ENCODE results near the gene XPA.
A peak's percentile ranks its signal among the peaks of the same experiment; 100 is the strongest.

Gene XPA

DNA sequence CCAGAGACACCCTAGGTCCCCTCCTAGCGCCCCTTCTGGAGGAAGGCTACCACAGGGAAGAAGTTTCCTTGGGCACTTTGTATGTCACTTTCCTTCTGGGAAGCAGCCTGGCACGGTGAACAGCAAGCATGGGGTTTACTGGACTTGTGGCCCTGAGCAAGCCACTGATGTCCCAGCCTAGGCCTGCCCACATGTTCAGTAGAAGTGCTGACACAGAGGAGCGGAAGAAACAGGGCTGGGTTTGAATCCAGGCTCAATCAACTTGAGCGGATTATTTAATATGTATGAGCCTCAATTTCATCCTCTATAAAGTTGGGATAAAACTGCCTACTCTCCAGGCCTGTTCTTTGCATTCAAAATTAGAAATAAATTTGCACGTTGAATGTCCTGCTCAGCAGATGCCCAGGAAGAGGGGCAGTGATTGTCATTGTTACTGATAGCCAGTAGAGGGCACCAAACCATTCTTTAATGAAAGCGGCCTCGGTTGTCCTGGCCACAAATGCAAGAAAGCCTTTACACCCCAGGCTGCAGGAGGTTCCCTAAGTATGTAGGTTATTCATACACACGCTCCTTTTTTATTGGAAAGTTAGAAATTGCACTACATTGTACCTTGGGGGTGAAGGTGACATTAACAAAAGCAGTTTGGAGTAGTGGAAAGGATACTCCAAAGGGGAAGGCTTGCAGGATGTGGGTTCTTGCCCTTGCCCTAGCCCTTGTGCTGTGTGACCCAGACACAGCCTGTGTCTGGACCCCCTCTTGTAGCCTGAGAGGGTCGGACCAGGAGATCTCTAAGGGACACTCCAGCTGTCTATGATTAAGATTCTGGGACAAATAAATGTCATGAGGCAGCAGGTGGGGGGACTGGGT, 13.4 kb upstream of the XPA start:
- TF ChIP-seq, protein P1, sequence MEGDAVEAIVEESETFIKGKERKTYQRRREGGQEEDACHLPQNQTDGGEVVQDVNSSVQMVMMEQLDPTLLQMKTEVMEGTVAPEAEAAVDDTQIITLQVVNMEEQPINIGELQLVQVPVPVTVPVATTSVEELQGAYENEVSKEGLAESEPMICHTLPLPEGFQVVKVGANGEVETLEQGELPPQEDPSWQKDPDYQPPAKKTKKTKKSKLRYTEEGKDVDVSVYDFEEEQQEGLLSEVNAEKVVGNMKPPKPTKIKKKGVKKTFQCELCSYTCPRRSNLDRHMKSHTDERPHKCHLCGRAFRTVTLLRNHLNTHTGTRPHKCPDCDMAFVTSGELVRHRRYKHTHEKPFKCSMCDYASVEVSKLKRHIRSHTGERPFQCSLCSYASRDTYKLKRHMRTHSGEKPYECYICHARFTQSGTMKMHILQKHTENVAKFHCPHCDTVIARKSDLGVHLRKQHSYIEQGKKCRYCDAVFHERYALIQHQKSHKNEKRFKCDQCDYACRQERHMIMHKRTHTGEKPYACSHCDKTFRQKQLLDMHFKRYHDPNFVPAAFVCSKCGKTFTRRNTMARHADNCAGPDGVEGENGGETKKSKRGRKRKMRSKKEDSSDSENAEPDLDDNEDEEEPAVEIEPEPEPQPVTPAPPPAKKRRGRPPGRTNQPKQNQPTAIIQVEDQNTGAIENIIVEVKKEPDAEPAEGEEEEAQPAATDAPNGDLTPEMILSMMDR (IDR thresholded peaks at IDR 0.05) = peak; percentile 82

DNA sequence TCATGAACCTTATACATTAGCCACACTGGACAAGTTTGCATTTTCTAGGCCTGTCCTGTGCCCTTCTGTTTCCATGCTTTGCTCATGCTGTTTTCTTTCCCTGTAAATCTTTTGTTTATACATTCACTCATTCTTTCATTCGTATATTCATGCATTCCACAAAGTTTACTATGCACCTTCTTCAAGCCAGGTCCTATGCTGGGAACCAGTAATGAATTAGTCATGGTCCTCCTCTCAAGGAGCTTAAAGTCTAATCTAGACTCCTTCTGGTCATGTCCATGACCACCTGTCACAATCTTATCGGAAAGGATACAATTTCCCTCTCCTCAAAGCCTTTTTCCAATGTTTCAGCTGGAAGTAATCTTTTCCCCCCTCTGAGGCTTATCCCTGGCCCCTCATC, 9.1 kb upstream of the XPA start:
- TF ChIP-seq, protein P1 (IDR thresholded peaks at IDR 0.05) = no peak

DNA sequence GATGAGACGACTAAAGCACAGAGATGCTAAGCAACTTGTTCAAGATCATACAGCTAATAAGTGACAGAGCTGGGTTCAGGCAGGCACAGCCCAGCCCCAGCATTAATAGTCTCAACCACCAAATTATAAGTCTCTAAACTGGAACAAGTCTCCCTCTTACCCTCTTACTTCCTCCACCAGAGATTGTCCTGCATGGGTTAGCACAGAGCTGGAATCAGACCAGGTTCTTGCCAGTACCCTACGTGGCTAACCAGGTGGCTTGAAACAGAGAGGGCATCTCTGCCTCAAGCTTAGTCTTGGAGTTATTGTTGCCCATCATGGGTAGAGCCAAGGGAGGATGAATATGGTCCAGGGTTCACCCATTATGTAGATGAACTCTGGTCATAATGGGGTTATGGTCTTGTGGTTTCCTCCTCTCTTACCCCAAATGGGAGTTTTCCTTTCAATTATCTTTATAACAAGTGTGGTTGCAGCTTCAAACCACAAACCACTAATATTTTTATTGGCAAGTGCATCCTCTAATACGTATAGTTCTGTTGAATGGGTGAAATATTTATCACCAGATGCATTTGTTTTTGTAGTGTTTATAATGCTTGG, 8.3 kb upstream of the XPA start:
- TF ChIP-seq, protein P1 (IDR thresholded peaks at IDR 0.05) = no peak

DNA sequence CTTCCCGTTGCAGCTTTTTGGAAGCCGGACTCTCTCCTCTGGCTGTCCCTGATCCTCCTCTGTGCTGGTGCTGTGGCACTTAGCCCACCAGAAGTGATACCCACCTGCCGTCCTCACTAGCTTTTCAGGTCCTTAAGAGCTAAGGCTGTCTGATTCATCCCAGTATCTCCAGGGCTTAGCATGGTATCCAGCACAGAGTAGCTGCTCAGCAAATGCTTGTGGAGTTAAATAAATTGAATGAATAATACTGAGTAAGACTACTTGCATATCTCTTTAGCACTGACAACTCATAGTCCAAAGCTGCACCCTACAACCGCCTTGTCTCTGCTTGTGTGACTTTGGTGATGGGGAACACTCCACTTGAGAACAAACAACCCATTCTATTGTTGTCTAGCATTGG, 7.7 kb upstream of the XPA start:
- TF ChIP-seq, protein P1 (IDR thresholded peaks at IDR 0.05) = no peak

DNA sequence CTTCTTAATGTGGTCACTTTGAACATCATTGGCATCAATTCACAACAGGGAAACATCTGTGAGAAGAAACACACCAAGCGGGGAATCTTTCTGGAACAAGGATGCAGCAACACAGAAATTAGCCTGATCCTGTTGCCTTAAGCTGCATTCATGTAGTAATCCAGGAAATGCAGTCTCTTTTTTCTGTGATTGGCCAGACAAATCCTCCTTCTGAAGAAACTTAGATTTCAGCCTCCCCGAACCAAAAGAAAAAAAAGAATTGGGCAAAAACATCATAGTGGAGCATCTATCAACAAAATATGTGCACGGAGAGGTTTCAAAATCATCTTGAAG, 7.2 kb upstream of the XPA start:
- TF ChIP-seq, protein P1 (IDR thresholded peaks at IDR 0.05) = no peak

DNA sequence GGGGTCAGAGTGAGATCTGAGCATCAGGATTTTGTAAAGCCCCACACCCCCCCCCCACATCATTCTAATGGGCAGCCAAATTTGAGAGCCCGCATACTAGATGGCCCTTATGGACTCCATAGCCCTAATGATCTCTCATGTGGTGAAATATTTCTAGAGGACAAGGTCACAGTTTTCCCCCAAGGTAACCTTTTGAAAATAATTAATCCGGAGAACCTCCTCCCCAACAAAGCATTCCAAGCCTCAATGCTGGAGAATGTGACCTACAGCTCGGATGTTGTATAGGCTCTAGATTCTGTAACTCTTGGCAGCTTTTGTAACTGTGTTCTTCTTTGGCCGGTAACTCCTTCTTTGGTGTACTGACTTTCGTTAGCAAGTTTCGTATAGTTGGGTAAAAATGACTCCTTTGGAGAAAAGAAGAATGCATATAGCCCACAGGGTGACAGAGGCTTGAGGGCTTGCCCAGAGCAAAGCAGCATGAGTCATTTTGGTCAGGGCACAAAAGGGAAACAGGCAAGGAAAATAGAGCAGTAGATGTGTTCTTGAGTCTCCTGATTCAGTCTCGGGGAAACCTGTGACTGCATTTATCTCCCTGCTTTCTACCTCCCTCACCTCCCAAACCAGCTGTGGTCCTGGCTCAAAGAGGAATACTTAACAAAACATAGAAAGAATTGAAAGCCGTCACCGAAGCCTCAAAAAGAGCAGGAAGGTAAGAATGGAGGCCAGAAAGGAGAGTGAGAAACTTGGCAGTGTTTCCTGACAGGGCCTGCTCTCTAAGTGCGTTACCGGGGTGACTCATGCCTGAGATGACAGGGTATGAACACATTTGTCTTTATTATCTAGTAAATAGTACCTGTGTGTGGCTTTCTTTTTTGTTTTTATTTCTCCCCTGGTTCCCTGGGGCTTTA, 6.6 kb upstream of the XPA start:
- TF ChIP-seq, protein P1 (IDR thresholded peaks at IDR 0.05) = no peak

DNA sequence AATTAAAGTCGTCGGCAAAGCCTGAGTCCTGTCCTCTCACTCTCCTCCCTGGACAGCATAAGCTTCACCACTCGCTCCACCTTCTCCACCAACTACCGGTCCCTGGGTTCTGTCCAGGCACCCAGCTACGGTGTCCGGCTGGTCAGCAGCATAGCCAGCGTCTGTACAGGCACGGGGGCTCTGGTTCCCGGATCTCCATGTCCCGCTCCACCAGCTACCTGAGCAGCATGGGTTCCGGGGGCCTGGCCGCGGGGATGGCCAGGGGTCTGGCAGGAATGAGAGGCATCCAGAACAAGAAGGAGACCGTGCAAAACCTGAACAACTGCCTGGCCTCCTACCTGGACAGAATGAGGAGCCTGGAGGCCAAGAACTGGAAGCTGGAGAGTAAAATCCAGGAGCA, 1.7 kb upstream of the XPA start:
- TF ChIP-seq, protein P1 (IDR thresholded peaks at IDR 0.05) = no peak

Measured in LNCAP (cell line).